Epithelial cell of esophagus (primary cell): Measurements from ENCODE around the gene IRF6.
A peak's percentile ranks its signal among the peaks of the same experiment; 100 is the strongest.

Experiments
- DNase-seq: peaks from one replicate; pipeline ENCODE4 v3.0.0; 2010; ENCODE audit warnings: low read depth
- H3K4me3 ChIP-seq: 2 replicates; pipeline ENCODE4 v1.5.1; 2011; ENCODE audit warnings: mild to moderate bottlenecking, low read length, control low read depth
- TF ChIP-seq, protein P1 (sequence below): IDR thresholded peaks from 2 replicates; pipeline ENCODE4 v1.5.1; 2011; ENCODE audit warnings: low read depth, mild to moderate bottlenecking, low read length, control low read depth, inconsistent platforms; ENCODE audit not compliant: insufficient read depth; ENCODE audit errors: missing control alignments

IRF6 gene

DNA sequence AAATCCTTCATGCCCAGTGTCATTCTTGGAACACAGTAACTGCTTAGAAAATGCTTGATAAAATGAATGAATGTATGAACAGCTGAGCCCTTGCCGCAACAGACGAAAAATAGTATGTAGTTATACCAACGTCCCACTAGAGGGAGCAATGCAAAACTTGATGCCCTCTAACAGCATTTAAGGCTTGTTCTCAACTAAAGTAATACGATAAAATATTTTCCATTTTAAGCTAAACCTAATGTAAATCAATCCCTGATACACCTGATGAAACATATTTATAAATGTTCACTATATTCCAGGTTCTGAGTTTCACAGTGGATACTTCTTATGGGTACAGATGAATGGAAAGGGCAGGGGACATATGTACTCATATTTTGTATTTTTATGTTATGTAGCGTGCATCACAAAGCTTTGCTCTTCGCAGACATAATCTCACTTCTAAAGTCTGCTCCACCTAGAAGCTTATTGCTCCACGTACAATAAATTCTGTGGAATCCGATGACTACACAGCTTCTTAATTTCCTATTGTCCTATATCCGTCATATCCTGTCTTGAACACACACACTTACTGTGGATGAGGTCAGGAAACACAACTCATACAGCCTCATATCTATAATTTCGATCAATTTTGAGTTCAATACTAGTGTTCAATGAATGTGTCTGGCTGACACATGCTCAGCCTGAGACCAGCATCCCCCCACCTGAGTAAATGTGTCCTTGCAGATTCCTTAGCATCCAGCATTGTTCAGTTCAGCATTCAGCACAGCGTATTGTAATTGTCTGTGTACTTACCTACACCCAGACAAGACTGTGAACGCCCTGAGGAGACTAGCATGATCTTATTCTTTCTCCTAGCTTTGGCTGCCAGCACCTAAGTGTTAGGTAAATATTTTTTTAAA, 17.4 kb upstream of the IRF6 start:
- DNase-seq = peak; percentile 91
- H3K4me3 ChIP-seq = peak overlapping the region; percentile 10
- TF ChIP-seq, protein P1, sequence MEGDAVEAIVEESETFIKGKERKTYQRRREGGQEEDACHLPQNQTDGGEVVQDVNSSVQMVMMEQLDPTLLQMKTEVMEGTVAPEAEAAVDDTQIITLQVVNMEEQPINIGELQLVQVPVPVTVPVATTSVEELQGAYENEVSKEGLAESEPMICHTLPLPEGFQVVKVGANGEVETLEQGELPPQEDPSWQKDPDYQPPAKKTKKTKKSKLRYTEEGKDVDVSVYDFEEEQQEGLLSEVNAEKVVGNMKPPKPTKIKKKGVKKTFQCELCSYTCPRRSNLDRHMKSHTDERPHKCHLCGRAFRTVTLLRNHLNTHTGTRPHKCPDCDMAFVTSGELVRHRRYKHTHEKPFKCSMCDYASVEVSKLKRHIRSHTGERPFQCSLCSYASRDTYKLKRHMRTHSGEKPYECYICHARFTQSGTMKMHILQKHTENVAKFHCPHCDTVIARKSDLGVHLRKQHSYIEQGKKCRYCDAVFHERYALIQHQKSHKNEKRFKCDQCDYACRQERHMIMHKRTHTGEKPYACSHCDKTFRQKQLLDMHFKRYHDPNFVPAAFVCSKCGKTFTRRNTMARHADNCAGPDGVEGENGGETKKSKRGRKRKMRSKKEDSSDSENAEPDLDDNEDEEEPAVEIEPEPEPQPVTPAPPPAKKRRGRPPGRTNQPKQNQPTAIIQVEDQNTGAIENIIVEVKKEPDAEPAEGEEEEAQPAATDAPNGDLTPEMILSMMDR = peak; percentile 75

DNA sequence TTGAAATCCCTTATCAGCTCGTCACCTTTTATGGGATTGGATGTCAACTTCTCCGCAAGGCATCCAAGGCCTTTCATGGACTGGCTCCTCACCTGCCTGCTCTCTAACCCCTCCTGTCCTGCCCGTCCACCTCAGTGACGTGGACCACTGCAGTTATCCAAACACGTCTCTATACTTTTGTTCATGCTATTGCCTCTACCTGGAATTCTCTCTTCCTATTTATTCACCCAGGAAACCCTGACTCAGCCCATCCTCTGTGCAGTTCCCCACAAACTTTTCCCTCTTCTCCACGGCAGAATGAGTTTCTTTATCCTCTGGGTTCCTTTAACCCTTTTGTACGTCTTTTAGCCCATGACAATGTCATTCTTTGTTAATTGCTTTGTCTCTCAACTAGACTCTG, 16.8 kb upstream of the IRF6 start:
- peak overlapping the region; percentile 13 for H3K4me3 ChIP-seq
- peak; percentile 60 for DNase-seq
- TF ChIP-seq, protein P1 = no peak

DNA sequence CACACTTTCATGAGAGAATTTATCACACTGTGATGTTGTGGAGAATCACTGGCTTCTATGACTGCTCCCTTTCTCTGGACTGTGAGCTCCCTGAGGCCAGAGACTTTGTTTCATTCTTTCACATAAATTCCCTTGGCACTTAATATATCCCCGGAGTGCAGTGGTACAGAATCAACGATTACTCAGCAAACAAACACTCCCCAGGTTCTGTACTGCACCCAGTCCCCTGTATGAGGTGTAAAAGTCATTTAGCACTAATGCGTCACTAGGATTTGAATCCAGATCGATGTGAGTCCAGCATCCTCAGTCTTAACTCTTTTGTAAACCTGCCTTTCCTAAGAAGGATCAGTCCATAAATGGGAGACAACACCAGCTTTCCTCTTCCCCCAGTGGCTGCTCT, 15.0 kb upstream of the IRF6 start:
- TF ChIP-seq, protein P1 = no peak
- H3K4me3 ChIP-seq = no peak overlapping the region
- DNase-seq = peak; percentile 67

DNA sequence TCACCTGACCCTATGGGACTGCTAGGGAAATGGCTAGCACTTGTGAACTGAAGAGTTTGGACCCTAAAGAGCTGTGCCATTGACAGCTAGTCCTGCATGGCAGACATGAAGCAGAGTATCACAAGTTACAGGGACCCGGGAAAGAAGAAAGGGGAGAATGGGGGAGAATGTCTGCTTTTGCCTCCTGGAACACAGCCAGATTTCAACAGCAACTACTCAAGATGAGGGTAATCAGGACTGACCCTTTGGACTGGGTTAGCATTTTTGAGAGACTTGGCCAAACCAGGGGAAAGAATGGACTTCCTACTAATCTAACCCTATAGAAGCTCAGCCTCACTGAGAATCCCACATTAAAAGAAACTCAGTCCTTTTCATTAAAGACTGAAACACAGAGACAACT, 13.1 kb upstream of the IRF6 start:
- DNase-seq = no peak
- TF ChIP-seq, protein P1 = no peak

DNA sequence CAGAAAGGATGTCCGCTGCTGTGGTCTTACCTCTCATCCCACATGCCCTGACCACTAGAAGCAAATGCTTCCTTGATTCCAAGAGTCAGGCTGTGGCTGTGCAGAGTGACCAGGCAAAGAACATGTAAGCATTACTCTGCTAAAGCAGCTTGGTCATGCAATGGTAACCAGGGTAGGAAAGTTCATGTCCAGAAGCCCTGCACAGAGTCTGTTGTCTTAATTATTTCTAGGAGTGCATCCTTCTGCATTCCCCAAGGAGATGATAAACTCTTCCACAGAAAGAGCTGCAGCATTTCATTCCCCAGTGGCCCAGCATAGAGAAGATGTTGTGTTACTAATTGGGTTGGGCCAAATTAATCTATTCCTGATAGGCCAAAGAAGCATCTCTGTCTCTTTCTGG, 11.7 kb upstream of the IRF6 start:
- no peak for DNase-seq

More for the DNA sequence above, 13.1 kb upstream of the IRF6 start:
- no peak overlapping the region for H3K4me3 ChIP-seq

DNA sequence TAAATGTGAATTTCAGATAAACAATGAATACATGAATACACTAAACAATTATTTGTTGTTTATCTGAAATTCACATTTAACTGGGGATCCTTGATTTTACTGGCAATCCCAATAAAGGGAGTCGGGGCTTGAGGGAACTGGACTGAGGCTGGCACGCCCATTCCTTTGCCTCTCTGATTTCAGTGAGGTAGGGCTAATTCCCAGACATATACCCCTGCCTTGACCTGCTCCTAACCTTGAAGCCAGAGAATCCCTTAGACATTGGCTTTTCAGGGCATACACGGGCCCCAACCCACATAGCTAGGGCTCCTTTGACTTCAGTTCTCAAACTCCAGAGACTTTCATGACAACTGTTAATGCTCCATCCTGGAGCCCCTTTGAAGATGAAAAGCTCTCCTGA, 11.0 kb upstream of the IRF6 start:
- DNase-seq = no peak
- TF ChIP-seq, protein P1 = no peak
- no peak overlapping the region for H3K4me3 ChIP-seq

More for the DNA sequence above, 11.7 kb upstream of the IRF6 start:
- H3K4me3 ChIP-seq = no peak overlapping the region
- TF ChIP-seq, protein P1 = no peak
